ENCODE data around the gene NUP210L.
"Not testable (repeated sequence)": the region's sequence is repeated elsewhere in the genome, so short reads cannot be mapped to it uniquely, and the experiment has no call there.

NUP210L gene

DNA sequence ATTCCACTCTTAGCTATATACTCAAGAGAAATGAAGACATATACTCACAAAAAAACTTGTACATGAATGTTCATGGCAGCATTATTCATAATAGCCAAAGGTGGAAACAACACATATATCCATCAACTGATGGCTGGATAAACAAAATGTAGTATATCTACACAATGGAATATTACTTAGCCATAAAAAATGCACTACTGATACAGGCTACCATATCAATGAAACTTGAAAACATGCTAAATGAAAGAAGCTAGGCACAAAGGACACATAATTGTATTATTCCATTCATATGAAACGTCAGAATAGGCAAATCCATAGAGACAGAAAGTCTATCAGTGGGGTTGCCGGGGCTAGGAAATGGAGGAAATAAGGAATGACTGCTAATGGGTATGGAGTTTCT is 67.3 kb downstream of the NUP210L start:
- no peak overlapping the region for H3K4me3 ChIP-seq (ENCODE audit: low read depth, low read length)
- TF ChIP-seq, protein P1, sequence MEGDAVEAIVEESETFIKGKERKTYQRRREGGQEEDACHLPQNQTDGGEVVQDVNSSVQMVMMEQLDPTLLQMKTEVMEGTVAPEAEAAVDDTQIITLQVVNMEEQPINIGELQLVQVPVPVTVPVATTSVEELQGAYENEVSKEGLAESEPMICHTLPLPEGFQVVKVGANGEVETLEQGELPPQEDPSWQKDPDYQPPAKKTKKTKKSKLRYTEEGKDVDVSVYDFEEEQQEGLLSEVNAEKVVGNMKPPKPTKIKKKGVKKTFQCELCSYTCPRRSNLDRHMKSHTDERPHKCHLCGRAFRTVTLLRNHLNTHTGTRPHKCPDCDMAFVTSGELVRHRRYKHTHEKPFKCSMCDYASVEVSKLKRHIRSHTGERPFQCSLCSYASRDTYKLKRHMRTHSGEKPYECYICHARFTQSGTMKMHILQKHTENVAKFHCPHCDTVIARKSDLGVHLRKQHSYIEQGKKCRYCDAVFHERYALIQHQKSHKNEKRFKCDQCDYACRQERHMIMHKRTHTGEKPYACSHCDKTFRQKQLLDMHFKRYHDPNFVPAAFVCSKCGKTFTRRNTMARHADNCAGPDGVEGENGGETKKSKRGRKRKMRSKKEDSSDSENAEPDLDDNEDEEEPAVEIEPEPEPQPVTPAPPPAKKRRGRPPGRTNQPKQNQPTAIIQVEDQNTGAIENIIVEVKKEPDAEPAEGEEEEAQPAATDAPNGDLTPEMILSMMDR (IDR thresholded peaks at IDR 0.05; ENCODE audit: borderline replicate concordance, insufficient read depth, low read depth, low read length), result no peak

DNA sequence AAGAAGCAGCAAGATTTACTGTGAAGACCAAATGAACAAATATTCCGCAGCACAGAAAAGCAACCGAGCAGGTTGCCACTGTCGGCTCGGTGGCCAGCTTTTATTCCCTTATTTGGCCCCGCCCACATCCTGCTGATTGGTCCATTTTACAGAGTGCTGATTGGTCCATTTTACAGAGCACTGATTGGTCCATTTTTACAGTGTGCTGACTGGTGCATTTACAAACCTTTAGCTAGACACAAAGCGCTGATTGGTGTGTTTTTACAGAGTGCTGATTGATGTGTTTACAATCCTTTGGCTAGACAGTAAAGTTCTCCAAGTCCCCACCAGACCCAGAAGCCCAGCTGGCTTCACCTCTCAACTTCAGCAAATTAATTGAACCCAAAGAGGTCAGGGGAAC is 71.8 kb downstream of the NUP210L start:
- not testable (repeated sequence) for H3K4me3 ChIP-seq (ENCODE audit: low read depth, low read length)

DNA sequence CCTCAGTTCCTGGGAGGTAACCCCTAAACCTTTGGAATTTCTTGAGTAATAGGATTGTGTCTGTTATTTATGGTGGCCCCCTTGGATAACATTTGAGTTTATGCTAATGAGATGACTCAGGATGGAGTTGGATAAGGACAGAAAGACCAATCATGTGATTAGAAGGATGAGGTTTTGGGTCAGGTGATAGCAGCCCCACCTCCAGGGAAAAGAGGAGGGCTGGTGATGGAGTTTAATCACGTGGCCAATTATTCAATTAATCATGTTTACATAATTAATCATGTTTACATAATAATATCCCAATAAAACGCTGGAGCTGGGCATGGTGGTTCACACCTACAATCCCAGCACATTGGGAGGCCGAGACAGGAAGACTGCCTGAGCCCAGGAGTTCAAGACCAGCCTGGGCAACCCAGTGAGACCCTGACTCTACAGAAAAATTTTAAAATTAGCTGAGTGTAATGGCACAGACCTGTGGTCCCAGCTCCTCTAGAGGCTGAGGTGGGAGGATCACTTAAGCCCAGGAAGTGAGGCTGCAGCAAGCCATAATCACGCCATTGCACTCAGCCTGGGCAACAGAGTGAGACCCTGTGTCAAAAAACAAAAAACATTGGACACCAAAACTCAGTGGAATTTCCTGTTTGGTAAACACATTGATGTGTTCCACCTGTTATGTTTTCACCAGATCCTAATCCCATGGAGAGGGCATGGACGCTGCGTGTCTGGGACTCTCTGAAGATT is 73.3 kb downstream of the NUP210L start:
- no peak overlapping the region for H3K4me3 ChIP-seq (ENCODE audit: low read depth, low read length)
- TF ChIP-seq, protein P1 (IDR thresholded peaks at IDR 0.05; ENCODE audit: borderline replicate concordance, insufficient read depth, low read depth, low read length), result no peak

DNA sequence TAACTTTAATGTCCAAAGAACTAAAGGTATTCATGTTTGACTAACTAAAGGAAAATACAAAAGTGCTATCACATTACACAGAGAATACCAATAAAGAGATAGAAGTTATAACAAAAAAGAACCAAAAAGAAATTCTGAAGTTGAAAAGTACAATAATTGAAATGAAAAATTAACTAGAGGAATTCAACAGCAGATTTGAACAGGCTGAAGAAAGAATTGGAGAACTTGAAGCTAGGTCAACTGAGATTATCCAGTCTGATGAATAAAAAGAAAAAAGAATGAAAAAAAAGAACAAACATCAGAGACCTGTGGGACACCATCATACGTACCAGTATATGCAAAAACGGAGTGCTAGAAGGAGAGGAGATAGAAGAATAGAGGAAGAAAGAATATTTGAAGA is 78.5 kb downstream of the NUP210L start:
- TF ChIP-seq, protein P1 (IDR thresholded peaks at IDR 0.05; ENCODE audit: borderline replicate concordance, insufficient read depth, low read depth, low read length), result no peak
- H3K4me3 ChIP-seq (ENCODE audit: low read depth, low read length), result no peak overlapping the region

DNA sequence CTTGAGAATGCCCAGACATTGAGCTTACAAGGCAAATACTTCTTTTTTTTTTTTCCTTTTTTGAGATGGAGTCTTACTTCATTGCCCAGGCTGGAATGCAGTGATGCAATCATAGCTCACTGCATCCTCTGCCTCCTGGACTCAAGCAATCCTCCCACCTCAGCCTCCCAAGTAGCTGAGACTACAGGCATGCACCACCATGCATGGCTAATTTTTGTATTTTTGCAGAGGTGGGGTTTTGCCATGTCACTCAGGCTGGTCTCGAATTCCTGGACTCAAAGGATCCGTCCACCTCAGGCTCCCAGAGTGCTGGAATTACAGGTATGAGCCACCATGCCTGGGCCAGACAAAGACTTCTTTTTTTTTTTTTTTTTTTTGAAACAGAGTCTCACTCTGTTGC is 79.1 kb downstream of the NUP210L start:
- H3K4me3 ChIP-seq (ENCODE audit: low read depth, low read length), result no peak overlapping the region
- TF ChIP-seq, protein P1 (IDR thresholded peaks at IDR 0.05; ENCODE audit: borderline replicate concordance, insufficient read depth, low read depth, low read length), result no peak

DNA sequence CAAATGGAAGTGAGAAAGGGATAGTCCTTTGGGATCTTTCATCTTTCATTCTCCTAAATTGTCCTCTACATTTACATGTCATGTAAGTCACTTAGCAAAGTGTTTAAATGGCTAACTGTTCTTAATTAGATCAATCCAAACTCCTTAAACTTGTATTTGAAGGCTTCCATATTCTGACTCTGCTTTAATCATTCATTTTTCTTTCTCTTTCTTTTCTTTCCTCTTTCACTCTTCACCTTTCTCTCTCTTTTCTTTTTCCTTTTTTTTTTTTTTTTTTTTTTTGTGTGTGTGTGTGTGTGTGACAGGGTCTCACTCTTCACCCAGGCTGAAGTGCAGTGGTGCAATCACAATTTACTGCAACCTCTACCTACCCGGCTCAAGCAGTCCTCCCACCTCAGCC is 92.6 kb downstream of the NUP210L start:
- TF ChIP-seq, protein P1 (IDR thresholded peaks at IDR 0.05; ENCODE audit: borderline replicate concordance, insufficient read depth, low read depth, low read length), result no peak
- no peak overlapping the region for H3K4me3 ChIP-seq (ENCODE audit: low read depth, low read length)

DNA sequence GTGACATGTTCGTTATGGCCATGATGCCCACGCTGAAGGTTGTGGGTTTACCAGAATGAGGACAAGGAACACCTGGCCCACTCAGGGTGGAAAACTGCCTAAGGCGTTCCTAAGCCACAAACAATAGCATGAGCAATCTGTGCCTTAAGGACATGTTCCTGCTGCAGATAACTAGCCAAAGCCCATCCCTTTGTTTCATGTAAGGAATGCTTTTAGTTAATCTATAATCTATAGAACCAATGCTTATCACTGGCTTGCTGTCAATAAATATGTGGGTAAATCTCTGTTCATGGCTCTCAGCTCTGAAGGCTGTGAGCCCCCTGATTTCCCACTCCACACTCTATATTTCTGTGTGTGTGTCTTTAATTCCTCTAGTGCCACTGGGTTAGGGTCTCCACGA is 107.4 kb downstream of the NUP210L start:
- not testable (repeated sequence) for H3K4me3 ChIP-seq (ENCODE audit: low read depth, low read length)

DNA sequence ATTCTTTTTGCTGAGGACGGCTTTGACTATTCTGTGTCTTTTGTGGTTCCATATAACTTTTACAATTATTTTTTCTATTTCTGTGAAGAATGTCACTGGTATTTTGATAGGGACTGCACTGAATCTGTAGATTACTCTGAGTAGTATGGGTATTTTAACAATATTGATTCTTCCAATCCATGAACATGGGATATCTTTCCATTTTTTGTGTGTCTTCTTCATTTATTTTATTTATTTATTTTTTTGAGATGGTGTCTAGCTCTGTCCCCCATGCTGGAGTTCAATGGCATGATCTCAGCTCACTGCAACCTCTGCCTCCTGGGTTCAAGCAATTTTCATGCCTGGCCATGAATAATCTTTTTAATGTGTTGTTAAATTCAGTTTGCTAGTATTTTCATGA is 121.2 kb downstream of the NUP210L start:
- H3K4me3 ChIP-seq (ENCODE audit: low read depth, low read length), result not testable (repeated sequence)

DNA sequence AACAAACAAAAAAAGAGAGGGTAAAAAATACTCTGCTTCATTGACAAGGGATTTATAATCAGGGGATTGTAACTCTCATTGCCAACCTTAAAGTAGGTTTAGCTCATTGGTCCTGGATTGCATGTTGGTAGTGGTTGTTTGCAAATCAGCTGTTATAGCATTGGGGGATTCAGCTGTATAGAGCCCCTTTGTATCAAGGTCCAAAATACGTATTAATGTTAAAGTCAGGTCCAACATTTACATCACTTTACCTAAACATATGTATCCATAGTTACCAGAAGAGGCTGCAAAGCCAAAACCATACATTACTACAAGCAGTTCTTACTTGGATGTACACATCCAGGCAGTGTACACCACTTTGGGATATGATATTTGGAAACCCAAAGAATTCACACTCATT is 134.9 kb downstream of the NUP210L start:
- H3K4me3 ChIP-seq (ENCODE audit: low read depth, low read length), result no peak overlapping the region

More for the DNA sequence above, 134.9 kb downstream of the NUP210L start:
- TF ChIP-seq, protein P1 (IDR thresholded peaks at IDR 0.05; ENCODE audit: borderline replicate concordance, insufficient read depth, low read depth, low read length), result no peak

Data from GM12875 (cell line).